HG02763 (cell line): ENCODE measurements around the gene AMPH.

ENCODE experiments used
- ATAC-seq: cut with Tn5 transposase; IDR thresholded peaks from one replicate; pipeline ENCODE4 v1.9.1; 2021; ENCODE audit warnings: mild to moderate bottlenecking, moderate library complexity; ENCODE audit not compliant: unreplicated experiment

Gene AMPH

DNA sequence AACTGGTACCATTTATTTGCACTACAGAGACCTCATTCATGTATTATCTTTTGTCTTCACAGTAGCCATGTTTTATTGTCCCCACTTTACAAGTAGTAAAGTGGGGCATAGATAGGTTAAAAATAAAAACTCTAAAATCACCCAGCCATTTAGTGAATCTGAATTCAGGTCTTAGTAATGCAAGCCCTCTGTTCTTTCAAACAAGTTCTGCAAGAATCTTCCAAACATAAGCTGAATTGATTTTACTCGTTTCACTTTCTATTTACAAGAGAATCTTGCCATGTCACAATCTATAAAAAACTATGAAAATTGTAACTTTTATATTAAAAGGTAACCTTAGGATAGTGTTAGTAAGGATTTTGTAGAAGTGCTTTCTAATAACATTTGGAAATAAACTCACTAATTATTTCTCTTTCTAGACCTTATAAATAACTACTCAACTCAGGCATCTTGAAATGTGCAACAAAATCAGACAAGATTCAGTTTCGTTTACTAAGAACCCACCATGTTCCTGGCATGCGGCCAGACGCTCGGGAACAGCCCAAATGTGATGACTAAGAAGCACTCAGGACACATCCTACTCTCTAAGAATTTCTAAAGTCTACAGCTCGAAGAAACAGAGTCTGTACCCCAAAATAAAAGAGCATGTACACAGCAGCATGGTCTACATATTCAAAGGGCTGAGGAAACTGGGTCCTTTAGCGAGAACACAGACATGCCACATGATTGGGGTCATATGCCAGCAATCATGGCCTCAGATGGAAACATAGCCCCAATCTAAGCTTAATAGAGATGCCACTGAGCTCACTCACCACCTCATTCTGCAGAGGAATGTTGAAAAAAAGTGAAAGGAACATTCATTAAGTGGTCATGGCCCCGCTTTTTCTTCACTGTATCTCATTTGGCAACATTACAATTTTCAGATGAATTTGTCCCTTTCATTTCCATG lies 167.6 kb downstream of the AMPH start:
- peak; percentile 89 for ATAC-seq

DNA sequence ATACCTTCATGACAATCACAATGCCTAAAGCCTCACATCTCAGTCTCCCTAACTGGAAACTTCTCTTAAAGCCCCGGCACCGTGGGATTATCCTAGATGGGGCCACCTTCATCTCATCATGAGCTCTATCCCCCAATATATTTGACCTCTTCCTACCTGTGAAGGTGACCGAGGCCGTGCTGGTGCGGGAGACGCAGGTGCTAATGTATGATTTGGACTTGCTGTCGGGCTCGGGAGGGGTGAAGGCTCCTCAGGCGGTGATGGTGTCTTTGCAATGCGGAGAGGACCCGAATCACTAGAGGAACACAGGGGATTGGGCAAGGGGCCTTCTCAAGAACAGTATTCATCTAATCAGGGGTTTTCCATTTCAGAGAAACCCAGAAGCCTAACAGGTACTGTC lies 168.4 kb downstream of the AMPH start:
- ATAC-seq: no peak

DNA sequence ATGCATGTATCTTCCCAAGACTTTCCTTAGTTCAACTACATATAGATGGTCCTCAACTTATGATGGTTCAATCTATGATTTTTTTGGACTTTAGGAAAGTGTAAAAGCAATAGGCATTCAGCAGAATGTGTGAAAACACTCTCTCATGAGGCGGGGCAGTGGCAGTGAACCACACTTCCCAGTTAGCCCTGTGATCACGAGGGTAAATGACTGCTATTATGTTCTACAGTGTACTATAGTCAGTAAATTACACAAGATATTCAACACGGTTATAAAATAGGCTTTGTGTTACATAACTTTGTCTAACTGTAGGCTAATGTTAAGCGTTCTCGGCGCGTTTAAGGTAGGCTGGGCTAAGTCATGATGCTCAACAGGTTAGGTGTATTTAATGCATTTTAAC lies 169.3 kb downstream of the AMPH start:
- no peak for ATAC-seq

DNA sequence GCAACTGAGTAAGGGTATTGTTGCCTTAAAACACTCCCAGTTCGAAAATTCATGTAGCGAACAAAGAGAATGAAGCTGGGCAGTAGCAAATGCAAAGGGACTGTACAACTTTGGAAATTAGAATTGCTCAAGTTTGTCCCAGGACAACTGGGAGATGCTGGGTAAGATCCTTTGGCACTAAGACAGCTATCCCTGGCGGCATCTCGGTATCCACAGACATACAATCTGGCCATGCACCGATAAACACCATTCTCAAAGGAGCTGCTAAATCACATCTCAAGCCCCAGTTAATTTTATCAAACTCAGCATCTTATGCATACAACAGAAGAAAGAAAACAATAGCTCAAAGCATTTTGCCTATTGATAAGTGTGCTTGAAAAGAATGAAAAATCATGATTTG lies 177.3 kb downstream of the AMPH start:
- no peak for ATAC-seq

DNA sequence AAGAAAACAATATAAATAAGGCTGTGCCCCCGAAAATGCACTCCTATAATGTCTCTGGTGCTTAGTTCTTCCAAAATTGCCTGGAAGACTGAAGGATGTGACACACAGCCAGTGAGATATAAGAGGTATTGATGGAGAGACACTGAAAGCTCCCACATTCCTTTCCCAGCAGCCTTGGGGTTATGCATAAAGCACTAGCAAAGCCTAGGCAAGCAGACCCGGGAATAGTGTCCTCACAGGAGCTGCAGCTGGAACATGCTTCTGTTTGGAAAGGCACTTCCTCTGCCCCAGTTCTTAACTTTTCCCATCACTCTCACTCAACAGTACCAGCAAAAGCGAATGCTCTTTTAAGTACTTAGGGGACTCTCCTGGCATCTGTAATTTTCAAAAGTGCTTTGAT lies 178.0 kb downstream of the AMPH start:
- ATAC-seq: no peak

DNA sequence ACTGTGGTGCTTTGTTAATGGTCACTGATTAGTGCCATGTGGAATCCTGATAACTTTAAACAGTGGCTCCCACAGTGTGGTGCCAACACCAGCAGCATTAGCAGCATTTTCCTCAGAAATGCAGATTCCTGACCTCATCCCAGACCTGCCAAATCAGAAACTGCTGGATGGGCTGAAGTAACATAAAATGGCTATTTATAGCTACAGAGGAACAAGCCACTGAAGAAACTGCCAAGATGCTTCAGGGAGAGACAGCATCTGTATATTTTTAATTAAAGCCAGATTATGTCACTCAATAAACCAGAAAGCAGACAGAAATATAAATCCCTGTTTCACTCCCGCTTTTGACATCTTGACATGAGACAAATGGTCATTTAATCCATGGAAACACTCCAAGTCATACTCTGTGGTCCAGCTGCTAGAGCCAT lies 178.5 kb downstream of the AMPH start:
- ATAC-seq: no peak

DNA sequence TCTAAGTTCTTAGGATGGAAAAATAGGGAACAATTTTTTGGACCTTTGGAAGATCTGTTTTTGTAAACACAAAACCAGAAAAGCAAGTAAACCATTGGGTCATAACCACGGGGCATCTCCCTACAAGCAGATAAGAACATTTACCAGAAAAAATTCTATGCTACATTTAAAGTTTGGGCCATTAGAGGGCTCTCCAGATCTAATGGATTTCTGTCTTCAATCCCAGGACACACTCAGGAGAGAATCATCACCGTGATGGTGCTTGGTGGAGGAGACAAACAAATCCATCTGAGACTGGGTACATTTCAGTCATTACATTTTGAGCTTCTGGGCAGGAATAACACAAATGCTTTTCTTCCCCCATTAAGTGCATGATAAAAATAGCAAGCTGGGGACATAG lies 179.3 kb downstream of the AMPH start:
- ATAC-seq: no peak

DNA sequence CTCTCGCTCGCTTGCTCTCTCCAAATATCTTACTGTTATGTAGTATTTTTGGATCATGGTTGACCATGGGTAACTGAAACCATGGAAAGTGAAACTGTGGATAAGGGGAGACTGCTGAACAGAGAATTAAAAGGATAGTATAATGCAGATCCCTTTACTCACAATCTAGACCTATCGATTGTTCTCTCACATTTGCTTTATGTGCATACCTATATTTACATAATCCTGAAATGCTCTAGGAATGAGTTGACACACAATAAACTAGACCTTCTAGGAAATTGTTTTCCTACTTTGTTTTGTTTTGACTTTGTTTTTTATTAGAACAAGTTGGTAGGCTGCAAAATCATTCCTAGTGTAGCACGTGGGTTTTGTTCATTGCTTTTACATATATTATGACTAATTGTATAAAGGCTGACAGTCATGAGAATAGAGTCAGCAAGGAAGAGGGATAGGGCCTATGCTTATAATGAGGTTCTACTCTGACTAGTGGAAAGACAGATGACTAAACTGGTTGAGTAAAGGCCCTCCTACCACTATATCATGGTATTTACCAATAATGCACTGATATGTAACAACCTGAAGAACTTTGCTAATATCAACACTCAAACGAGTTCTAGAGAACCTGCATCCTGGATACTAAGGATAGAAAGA lies 182.5 kb downstream of the AMPH start:
- no peak for ATAC-seq

DNA sequence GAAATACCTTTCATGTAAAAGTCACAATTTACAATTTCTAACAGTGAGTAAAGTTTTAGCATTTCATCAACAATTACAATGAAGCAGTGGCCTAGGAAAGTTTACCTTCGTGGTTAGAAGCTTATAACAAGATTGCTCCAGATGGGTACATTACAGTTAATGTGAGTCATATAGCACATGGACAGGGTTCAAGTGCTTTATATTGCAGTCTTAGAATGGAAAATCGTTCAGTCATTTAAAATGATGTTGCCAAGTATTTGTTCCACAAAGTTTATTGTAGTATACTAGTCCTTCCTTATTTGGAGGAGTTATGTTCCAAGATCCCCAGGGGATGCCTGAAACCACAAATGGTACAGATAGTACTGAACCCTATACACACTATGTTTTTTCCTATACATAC lies 183.1 kb downstream of the AMPH start:
- no peak for ATAC-seq

DNA sequence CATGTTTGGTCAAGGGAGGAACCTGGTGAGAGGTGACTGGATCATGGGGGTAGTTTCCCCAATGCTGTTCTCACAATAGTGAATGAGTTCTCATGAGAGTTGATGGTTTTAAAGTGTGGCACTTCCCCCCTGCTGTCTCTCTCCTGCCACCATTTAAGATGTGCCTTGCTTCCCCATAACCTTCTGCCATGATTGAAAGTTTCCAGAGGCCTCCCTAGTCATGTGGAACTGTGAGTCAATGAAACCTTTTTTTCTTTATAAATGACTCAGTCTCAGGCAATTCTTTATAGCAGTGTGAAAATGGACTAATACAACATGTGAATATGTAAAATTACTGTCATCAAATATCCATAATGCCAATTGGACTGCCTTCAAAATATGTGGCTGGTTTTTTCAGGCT lies 192.2 kb downstream of the AMPH start:
- ATAC-seq: no peak

DNA sequence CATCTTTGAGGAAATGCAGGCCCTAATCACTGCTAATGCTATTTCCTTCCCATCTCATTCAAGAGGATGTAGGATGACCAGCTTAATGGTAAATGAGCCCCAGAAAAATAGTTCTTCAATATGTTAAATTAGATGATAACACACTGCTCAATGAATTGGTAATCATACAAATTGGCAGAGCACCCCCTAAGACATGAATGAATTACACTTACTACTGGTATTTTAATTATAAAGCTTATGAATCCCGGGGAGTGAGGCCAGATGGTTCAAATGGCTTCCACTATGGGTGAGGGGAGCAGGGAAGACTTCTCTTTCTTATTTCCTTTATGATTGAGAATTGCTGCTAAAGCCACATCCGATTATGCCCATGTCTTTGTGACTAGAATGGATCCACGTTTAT lies 198.5 kb downstream of the AMPH start:
- no peak for ATAC-seq

DNA sequence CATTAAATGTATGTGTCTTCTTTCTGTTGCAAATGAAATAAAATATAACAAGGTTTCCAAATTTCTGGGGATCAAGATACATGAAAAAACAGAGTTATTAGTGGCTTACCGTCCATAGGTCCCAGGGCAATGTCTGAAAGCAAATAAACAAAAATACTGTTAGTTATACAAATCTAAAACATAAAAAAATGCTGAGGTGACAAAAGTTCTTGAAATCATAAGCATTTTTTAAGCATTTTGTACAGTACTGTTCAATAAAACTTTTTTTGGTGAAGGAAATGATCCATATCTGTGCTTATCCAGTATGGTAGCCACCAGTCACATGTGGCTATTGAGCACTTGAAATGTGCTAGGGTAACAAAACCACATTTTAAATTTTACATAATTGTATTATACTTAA lies 199.1 kb downstream of the AMPH start:
- ATAC-seq: no peak

DNA sequence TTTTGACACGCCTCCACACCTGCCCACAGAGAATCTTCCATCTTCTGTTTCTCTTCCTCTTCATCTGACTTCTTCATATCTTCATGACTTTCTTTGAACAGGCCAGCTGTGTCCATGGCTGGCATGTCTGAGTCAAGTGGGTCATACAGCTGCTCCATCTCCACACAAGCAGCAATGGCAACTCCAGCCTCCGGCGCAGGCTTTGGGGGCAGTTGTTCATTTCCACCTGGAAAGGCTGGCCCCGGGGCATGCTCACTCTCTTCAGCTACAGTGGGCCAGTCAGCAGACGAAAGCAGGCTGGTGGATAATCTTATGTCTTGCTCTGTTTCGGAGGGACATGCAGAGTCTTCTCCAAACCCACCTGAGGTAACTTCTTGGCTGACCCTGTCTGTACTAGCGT lies 202.1 kb downstream of the AMPH start:
- ATAC-seq: no peak

DNA sequence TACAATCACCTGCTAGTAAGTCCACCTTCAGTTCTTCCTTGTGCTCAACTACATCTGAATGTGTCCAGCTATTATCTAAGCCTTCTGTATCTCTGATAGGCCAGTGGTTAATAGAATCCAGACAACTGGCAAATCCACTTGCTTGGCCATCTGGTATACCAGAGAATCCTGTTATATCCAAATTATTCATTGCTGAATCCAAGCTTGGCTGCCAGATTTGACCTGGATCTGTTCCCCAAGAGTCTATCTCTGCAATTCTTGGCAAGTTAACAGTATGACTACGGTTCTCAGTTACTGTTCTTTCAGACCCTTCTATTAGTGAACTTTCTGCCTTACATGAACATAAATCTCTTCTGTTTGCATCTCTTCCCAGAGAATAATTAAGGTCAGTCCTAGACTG lies 203.1 kb downstream of the AMPH start:
- no peak for ATAC-seq

DNA sequence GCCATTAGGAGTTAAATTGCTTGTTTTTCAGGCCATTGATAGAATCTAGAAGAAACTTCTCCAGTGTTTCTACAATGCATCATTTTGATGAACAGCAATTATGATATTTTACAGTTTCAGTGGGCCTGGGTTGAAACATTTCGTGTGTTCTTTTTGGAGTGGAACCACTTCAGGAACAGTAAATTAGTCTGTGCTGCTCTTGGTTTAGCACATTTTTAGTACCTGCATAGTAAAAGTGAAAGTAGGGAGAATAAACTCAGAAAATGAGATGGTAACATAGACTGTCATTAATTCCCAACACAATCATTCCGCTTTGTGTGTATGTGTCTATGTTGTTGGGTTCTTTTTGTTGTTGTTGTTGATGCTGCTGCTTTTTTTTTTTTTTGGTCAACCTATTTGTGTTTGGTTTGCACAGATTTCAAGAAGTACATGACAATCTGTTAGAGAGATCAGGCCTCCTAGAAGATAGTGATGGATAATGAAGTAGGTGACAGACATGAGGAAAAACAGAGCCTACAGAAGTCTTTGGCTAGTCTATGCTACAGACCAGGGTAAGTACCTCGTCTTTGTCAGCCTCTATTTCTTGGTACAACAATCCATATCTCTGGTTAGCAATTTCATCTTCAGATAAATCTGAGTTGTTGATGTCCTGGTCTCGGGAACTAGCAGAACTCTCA lies 203.8 kb downstream of the AMPH start:
- ATAC-seq: no peak

DNA sequence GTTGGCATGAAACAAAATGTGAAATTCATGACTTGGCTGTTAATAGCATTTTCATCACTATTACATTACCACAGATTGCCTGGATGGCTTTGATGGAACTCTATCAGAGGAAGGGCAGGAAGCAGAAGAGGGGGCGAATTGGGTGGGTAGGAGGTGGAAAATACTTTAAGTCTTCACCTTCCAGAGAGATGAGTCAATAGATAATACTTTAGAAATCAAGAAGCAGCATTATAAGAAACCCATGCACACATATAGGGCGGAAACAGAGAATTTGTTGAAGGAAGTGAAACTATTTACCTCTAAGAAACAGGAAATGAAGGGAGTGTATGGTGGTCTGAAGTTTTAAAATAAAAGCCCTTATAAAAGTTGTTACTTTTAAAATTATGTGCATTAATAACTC lies 205.7 kb downstream of the AMPH start:
- no peak for ATAC-seq

DNA sequence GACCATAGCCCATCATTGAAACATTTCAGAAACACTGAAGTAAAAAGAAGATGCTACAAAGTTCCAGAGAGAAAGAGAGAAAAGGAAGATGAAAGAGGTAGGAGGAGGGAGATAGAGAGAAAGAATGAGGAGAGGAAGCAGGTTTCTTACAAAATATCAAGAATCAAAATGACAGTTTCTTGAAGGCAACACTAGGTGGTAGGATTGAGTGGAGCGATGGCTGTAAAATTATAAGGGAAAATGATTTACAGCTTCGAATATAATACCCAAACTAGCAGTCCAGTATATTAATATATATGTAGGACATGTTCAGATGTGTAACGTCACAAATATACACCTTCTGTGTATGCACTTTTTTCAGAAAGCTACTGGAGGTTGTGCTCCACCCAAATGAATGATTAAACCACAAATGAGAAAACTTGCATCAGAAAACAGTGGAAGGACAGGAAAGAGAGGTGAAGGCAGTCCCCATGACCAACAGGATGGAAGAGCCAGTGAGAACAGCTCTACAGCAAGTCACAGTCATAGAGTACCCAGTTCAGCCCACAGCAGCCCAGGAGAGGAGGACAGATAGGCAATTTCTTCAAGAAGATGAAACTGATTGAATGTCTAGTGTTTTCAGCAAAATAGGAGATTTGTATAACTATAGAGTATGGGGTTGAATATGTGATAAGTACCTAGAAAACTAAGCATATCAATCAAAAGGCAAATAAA lies 206.3 kb downstream of the AMPH start:
- ATAC-seq: no peak

DNA sequence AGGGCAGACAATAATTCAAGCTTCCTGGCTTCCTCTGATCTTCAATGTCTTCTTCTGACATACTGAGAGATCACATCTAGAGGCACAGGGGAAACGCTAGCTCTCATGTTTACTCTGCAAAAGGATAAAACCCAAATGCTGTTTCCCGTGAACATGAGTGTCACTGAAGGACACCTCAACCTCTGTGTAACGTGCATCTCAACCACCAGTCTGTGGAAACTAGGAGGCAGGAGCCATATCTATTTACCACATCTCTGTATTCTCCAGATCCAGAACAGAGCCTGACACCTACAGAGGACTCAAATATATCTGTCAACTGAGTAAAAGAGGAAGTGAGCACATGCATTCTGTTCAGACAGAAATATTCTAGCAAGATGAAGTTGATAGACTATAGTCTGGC lies 217.4 kb downstream of the AMPH start:
- no peak for ATAC-seq

DNA sequence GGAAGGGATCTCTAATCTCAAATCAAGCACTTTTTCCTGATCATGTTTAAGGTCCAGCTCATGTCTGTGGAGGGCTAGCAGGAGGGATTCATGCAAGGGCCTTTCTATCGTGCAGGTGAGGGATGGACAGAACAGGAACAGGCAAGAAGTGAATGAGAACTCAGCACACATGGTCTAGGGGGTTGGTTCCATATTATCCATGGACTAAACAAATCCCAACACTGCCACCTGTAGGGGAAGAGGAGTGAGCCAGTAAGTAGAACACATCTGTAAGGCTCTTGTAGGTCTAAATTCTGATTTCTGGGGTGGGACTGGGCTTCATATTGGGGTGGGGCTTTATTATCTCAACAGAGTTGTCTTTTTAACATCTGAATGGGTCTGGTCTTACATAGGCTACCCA lies 219.8 kb downstream of the AMPH start:
- ATAC-seq: no peak

DNA sequence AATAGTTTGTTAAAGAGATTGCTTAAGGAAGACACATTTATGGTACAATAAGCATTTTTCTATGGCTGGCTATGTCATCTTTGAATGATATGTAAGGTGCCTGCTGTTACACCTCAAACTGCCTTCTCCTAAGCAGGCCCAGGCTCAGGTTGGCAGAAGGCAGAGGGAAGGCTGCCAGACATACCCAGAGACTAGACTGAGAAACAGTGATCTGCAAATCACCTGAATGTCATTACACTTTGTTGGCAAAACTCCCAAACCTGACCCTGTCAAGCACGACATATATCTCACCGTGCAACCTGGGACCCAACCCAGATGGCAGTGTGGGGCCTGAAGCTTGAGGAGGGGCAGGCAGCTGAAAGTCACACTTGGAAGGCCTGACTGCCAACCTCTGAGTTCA lies 221.1 kb downstream of the AMPH start:
- no peak for ATAC-seq

DNA sequence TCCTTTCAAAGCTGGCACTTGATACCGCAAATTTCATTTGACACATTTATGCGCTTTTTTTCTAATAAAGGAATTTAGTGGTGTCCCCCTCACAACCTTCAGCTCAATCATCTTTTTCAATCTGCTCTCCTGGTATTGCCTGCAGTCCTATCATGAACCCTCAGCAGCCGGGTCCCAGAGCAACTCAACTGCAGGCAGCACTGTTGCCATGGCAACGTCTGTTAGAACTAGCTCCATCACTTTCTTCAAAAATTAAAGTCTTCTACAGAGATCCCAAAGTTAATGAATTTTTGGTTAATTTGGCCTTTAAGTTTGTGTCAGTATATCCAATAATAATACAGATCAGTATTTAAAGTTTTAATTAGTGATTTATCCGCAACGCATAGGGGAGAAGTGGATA lies 221.6 kb downstream of the AMPH start:
- no peak for ATAC-seq
